Measurements from ENCODE around the gene GOLPH3. TPM values are rescaled to one million over a fixed set of nuclear protein-coding genes. Genes with fewer than 3 reads are reported as not detected.

Gene GOLPH3
- total RNA-seq, 2 donors from 2014 or later: 118 to 259 TPM

DNA sequence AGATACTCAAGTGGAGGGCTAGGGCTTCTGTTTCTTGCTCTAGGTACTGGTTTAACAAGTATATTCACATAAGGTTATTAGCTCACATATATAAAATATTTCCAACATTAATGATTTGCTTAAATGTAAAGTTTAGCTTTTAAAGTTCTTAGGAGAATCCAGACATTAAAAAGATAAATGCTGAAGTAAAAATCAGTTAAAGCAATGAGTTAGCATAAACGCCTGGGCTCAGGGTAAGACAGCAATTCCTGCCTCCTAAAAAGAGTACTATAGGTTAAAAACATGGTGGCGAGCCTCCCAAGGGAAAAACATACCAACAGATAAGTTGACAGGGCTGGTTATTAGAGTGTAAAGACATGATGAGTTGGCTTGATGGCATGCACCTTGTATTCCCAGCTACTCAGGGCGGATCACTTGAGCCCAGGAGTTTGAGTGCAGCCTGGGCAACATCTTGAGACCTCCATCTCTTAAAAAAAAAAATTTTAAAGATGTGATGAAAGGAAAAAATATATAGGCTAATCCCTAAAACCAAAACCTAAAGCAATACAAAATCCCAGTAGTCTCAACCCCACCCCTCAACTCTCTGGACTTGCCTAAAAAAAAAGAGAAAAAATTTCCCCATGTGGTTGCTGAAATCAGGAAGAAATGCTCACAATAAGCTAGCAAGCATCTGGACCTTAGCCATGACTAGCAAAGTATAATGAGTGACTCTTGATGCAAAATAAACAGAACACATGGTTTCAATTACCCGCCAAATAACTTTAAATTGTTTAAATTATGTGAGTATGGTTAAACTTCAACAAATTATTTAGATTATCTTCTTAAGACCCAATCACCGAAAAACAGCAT is 3.6 kb downstream of the GOLPH3 start:
- no peaks in the 10 kb centered on the region for H3K36me3 ChIP-seq
- intact Hi-C loops (cut with DNase I): loop anchor here (5.0 kb wide), 1 partner anchor 142 kb away; the partner anchor contains the start of gene MTMR12

DNA sequence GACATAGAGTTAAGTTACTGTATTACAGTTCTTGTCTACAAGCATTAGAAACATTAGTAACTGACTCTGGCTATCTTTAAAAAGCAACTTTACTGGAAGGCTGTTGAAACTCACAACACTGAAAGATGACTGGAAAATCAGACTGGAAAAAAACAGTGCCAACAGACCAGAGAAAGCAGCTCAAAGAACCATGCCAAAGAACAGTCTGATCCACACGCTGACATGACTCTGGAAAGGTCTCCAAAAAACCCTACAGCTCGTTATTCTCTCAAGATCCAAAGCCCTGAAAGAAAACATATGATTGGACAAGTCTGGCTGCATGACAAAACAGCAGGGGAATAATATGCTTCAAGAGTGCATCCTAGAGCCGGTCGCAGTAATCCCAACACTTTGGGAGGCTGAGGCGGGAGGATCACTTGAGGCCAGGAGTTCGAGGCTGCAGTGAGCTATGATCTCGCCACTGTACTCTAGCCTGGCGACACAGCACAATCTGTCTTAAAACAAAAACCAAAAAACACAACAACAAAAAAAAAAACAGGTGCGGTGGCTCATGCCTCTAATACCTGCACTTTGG is 5.6 kb downstream of the GOLPH3 start:
- WGBS: 67% methylated on average over 9 of the region's 9 CpGs
- peak overlapping the region; percentile 5 to 100 for H3K27ac ChIP-seq

More for the DNA sequence above, 3.6 kb downstream of the GOLPH3 start:
- no peak for DNase-seq (ENCODE audit: low spot score)
- WGBS: 65% methylated on average over 5 of the region's 5 CpGs
- Histone ChIP-seq H3K27ac (peak overlapping the region; percentile 5 to 100), H3K4me1 (replicated peaks) (peaks cover 13% of the 10 kb centered on the region), H3K9me3 (no peaks in the 10 kb centered on the region), H3K4me3 (peak overlapping the region in 1 of 2 donors; percentile 7), H3K27me3 (replicated peaks; ENCODE audit: insufficient read depth) (no peaks in the 10 kb centered on the region)
- TF ChIP-seq, protein P1, sequence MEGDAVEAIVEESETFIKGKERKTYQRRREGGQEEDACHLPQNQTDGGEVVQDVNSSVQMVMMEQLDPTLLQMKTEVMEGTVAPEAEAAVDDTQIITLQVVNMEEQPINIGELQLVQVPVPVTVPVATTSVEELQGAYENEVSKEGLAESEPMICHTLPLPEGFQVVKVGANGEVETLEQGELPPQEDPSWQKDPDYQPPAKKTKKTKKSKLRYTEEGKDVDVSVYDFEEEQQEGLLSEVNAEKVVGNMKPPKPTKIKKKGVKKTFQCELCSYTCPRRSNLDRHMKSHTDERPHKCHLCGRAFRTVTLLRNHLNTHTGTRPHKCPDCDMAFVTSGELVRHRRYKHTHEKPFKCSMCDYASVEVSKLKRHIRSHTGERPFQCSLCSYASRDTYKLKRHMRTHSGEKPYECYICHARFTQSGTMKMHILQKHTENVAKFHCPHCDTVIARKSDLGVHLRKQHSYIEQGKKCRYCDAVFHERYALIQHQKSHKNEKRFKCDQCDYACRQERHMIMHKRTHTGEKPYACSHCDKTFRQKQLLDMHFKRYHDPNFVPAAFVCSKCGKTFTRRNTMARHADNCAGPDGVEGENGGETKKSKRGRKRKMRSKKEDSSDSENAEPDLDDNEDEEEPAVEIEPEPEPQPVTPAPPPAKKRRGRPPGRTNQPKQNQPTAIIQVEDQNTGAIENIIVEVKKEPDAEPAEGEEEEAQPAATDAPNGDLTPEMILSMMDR (IDR thresholded peaks at IDR 0.05): no peak
- TF ChIP-seq POLR2AphosphoS5 (IDR thresholded peaks at IDR 0.05) (no peak), POLR2A (IDR thresholded peaks at IDR 0.05) (no peak)

DNA sequence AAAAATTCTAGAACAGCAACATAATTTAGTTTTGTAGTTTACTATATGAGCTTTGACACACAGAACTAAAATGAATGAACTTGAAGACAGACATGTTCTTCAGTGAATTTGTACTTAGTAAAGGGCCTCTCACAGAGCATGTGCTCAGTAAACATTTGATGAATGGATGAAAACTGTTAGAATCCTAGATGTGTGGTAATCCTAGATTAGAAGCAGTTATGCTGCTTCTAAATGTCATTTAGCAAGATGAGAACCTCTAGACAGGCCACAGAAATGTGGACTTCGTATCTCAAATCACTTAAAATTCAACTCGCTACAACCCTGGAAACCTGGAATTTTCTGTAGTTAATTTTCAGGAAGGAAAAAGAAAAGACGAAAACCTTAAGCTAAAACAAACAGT is 8.5 kb downstream of the GOLPH3 start:
- WGBS: 56% methylated on average over 3 of the region's 3 CpGs
- no peak for DNase-seq (ENCODE audit: low spot score)
- Histone ChIP-seq H3K4me3 (no peak overlapping the region), H3K36me3 (no peaks in the 10 kb centered on the region), H3K27me3 (replicated peaks; ENCODE audit: insufficient read depth) (no peaks in the 10 kb centered on the region), H3K9me3 (no peaks in the 10 kb centered on the region), H3K4me1 (replicated peaks) (peaks cover 12% of the 10 kb centered on the region), H3K27ac (peak overlapping the region; percentile 23 to 43)
- TF ChIP-seq, protein P1 (IDR thresholded peaks at IDR 0.05): no peak
- TF ChIP-seq POLR2AphosphoS5 (IDR thresholded peaks at IDR 0.05): no peak
- TF ChIP-seq POLR2A (IDR thresholded peaks at IDR 0.05): no peak
- intact Hi-C loops (cut with DNase I): no loop called here

More for the DNA sequence above, 5.6 kb downstream of the GOLPH3 start:
- intact Hi-C loops (cut with DNase I): no loop called here
- no peak for TF ChIP-seq POLR2A (IDR thresholded peaks at IDR 0.05)
- TF ChIP-seq, protein P1 (IDR thresholded peaks at IDR 0.05): no peak
- peak; percentile 72 for TF ChIP-seq POLR2AphosphoS5 (IDR thresholded peaks at IDR 0.05)
- no peak overlapping the region for H3K4me3 ChIP-seq
- no peak for DNase-seq (ENCODE audit: low spot score)
- H3K36me3 ChIP-seq: no peaks in the 10 kb centered on the region
- H3K27me3 ChIP-seq (replicated peaks; ENCODE audit: insufficient read depth): no peaks in the 10 kb centered on the region
- H3K9me3 ChIP-seq: no peaks in the 10 kb centered on the region
- peaks cover 13% of the 10 kb centered on the region for H3K4me1 ChIP-seq (replicated peaks)

DNA sequence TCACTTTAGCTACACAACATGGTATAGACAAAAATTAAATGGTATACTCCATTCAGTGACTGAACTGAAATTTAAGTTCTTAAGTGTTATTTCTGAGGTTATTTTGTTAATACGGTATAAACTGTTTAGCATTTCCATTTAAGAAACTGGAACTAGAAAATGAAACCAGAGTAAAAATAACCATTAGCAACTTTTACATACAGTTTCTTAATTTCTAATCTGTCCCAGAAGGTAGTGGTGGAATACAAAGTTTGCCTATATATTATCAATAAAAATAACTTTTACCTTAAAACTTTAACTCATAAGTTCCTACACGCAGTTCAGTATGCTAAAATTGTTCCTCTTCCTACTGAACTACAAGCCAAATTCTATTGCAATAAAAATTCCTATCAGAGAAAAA is 10.3 kb downstream of the GOLPH3 start:
- H3K4me3 ChIP-seq: no peak overlapping the region
- peaks cover 4% of the 10 kb centered on the region for H3K4me1 ChIP-seq (replicated peaks)
- no peaks in the 10 kb centered on the region for H3K27me3 ChIP-seq (replicated peaks; ENCODE audit: insufficient read depth)
- H3K36me3 ChIP-seq: no peaks in the 10 kb centered on the region
- no peak for DNase-seq (ENCODE audit: low spot score)
- 37% methylated on average over 2 of the region's 2 CpGs for WGBS
- TF ChIP-seq, protein P1 (IDR thresholded peaks at IDR 0.05): no peak
- TF ChIP-seq POLR2AphosphoS5 (IDR thresholded peaks at IDR 0.05): no peak
- TF ChIP-seq POLR2A (IDR thresholded peaks at IDR 0.05): no peak
- intact Hi-C loops (cut with DNase I): no loop called here
- no peaks in the 10 kb centered on the region for H3K9me3 ChIP-seq
- peak overlapping the region in 1 of 2 donors; percentile 28 for H3K27ac ChIP-seq

All from prostate gland (tissue), 2 donors.